HEK293 (cell line): ENCODE results near the gene HIGD2A.

Experiments
- CTCF ChIA-PET: fragments of 350-600 bp; formaldehyde crosslinking; extraction: SDS; loops from one replicate; lab custom pipeline; 2021; ENCODE audit warnings: antibody characterized with exemption; lab: Yijun Ruan, JAX
- POLR2A ChIA-PET: fragments of 300-600 bp; formaldehyde crosslinking; extraction: SDS; loops from one replicate; lab custom pipeline; 2020; ENCODE audit warnings: antibody characterized with exemption, inconsistent platforms; lab: Yijun Ruan, JAX
- H3K27ac ChIP-seq: fragments of 200-500 bp; sonication (Bioruptor generic); 2 replicates; pipeline ENCODE4 v1.5.1; 2014; ENCODE audit warnings: low read depth, low read length, control low read depth, inconsistent platforms; ENCODE audit errors: extremely low read depth
- H3K36me3 ChIP-seq, 2 experiments: fragments of 200-500 bp in 1 of 2; sonication (Bioruptor generic) in 1 of 2; 1 replicate in 1 of 2; 2 replicates in 1 of 2; pipeline ENCODE4 v1.5.1; 2014 to 2017; ENCODE audit warnings: inconsistent platforms in 2 of 2, low read length in 2 of 2; ENCODE audit not compliant: control insufficient read depth in 2 of 2, insufficient read depth in 1 of 2
- H3K4me1 ChIP-seq: fragments of 200-500 bp; sonication (Bioruptor generic); 2 replicates; pipeline ENCODE4 v1.5.1; 2014; ENCODE audit warnings: mild to moderate bottlenecking, low read length, inconsistent platforms; ENCODE audit not compliant: control insufficient read depth, insufficient read depth
- H3K4me3 ChIP-seq: 2 replicates; pipeline ENCODE4 v1.5.1; 2011; ENCODE audit warnings: low read depth, mild to moderate bottlenecking, control low read depth, low read length, moderate library complexity
- H3K9me3 ChIP-seq: fragments of 200-500 bp; sonication (Bioruptor generic); 2 replicates; pipeline ENCODE4 v1.5.1; 2014; ENCODE audit warnings: low read depth, low read length, inconsistent platforms; ENCODE audit not compliant: control insufficient read depth, insufficient read depth
- AEBP2 ChIP-seq: fragments of 450-650 bp; formaldehyde crosslinking; IDR thresholded peaks from 2 replicates; pipeline ENCODE4 v1.5.1; 2016; ENCODE audit warnings: missing biosample characterization, missing genetic modification characterization, borderline replicate concordance
- BCL11B ChIP-seq: fragments of 450-650 bp; formaldehyde crosslinking; IDR thresholded peaks from 2 replicates; pipeline ENCODE4 v1.5.1; 2016; ENCODE audit warnings: low read depth, missing biosample characterization, missing genetic modification characterization
- CTCF ChIP-seq: fragments of 450-650 bp; formaldehyde crosslinking; IDR thresholded peaks from 2 replicates; pipeline ENCODE4 v1.5.1; 2016; ENCODE audit warnings: missing biosample characterization, missing genetic modification characterization
- HOXA7 ChIP-seq: sonication (generic); formaldehyde crosslinking; IDR thresholded peaks from 2 replicates; pipeline ENCODE4 v1.8.1; 2022; ENCODE audit warnings: missing genetic modification reagents, borderline replicate concordance
- PRDM6 ChIP-seq: fragments of 450-650 bp; formaldehyde crosslinking; IDR thresholded peaks from 2 replicates; pipeline ENCODE4 v1.5.1; 2017; ENCODE audit warnings: missing biosample characterization, missing genetic modification characterization
- RBAK ChIP-seq: fragments of 450-650 bp; formaldehyde crosslinking; IDR thresholded peaks from 2 replicates; pipeline ENCODE4 v1.5.1; 2016; ENCODE audit warnings: missing biosample characterization, missing genetic modification characterization
- REPIN1 ChIP-seq: fragments of 450-650 bp; formaldehyde crosslinking; IDR thresholded peaks from 2 replicates; pipeline ENCODE4 v1.5.1; 2017; ENCODE audit warnings: missing biosample characterization, missing genetic modification characterization, low read depth
- ZBTB8A ChIP-seq: fragments of 450-650 bp; formaldehyde crosslinking; IDR thresholded peaks from 2 replicates; pipeline ENCODE4 v1.5.1; 2016; ENCODE audit warnings: missing biosample characterization, missing genetic modification characterization
- ZNF132 ChIP-seq: fragments of 450-650 bp; formaldehyde crosslinking; IDR thresholded peaks from 2 replicates; pipeline ENCODE4 v1.5.1; 2017; ENCODE audit warnings: missing biosample characterization, missing genetic modification characterization, borderline replicate concordance
- ZNF2 ChIP-seq: fragments of 450-650 bp; formaldehyde crosslinking; IDR thresholded peaks from 2 replicates; pipeline ENCODE4 v1.5.1; 2016; ENCODE audit warnings: missing biosample characterization, missing genetic modification characterization
- ZNF202 ChIP-seq: fragments of 450-650 bp; formaldehyde crosslinking; IDR thresholded peaks from 2 replicates; pipeline ENCODE4 v1.5.1; 2016; ENCODE audit warnings: missing biosample characterization, missing genetic modification characterization, borderline replicate concordance
- ZNF214 ChIP-seq: fragments of 450-650 bp; formaldehyde crosslinking; IDR thresholded peaks from 2 replicates; pipeline ENCODE4 v1.5.1; 2017; ENCODE audit warnings: missing biosample characterization, mild to moderate bottlenecking, missing genetic modification characterization, borderline replicate concordance
- ZNF221 ChIP-seq: fragments of 450-650 bp; formaldehyde crosslinking; IDR thresholded peaks from 2 replicates; pipeline ENCODE4 v1.5.1; 2017; ENCODE audit warnings: missing biosample characterization, missing genetic modification characterization, borderline replicate concordance
- ZNF280C ChIP-seq: fragments of 450-650 bp; formaldehyde crosslinking; IDR thresholded peaks from 2 replicates; pipeline ENCODE4 v1.5.1; 2016; ENCODE audit warnings: missing biosample characterization, missing genetic modification characterization
- ZNF513 ChIP-seq: fragments of 450-650 bp; IDR thresholded peaks from 2 replicates; pipeline ENCODE4 v1.5.1; 2018; ENCODE audit warnings: missing biosample characterization, missing genetic modification characterization
- ZNF596 ChIP-seq: fragments of 450-650 bp; IDR thresholded peaks from 2 replicates; pipeline ENCODE4 v1.5.0; 2018; ENCODE audit warnings: missing biosample characterization, mild to moderate bottlenecking, missing genetic modification characterization, moderate library complexity
- ZNF677 ChIP-seq: fragments of 450-650 bp; IDR thresholded peaks from 2 replicates; pipeline ENCODE4 v1.5.0; 2018; ENCODE audit warnings: missing biosample characterization, mild to moderate bottlenecking, missing genetic modification characterization, moderate library complexity
- ZNF701 ChIP-seq: fragments of 450-650 bp; formaldehyde crosslinking; IDR thresholded peaks from 2 replicates; pipeline ENCODE4 v1.5.1; 2016; ENCODE audit warnings: missing biosample characterization, missing genetic modification characterization

Gene HIGD2A

GRCh38 chr5:176424181-176424580, 35.6 kb downstream of the HIGD2A start:
- H3K4me1 ChIP-seq: no peaks in the 10 kb centered on the region
- no peaks in the 10 kb centered on the region for H3K9me3 ChIP-seq
- H3K4me3 ChIP-seq: no peak overlapping the region
- no peak overlapping the region for H3K27ac ChIP-seq
- H3K36me3 ChIP-seq: no peaks in the 10 kb centered on the region
- POLR2A ChIA-PET: no interaction called here
- TF ChIP-seq ZBTB8A (tag by site-specific recombination): no peak
- TF ChIP-seq ZNF221 (tag by site-specific recombination): no peak
- TF ChIP-seq CTCF (tag by site-specific recombination): no peak
- no peak for TF ChIP-seq ZNF701 (tag by site-specific recombination)
- TF ChIP-seq ZNF132 (tag by site-specific recombination): no peak
- TF ChIP-seq HOXA7: no peak
- TF ChIP-seq BCL11B: no peak
- no peak for TF ChIP-seq ZNF513 (tag by site-specific recombination)
- TF ChIP-seq REPIN1: no peak
- no peak for TF ChIP-seq RBAK (tag by site-specific recombination)
- no peak for TF ChIP-seq ZNF677
- TF ChIP-seq ZNF2 (tag by site-specific recombination): no peak
- no peak for TF ChIP-seq ZNF202 (tag by site-specific recombination)
- no peak for TF ChIP-seq ZNF596 (tag by site-specific recombination)
- TF ChIP-seq ZNF280C (tag by site-specific recombination): no peak
- no peak for TF ChIP-seq AEBP2 (tag by site-specific recombination)
- TF ChIP-seq ZNF214 (tag by site-specific recombination): no peak
- TF ChIP-seq PRDM6 (tag by site-specific recombination): no peak
- CTCF ChIA-PET: interaction anchor here (0.5 to 1.4 kb wide), 2 partner anchors 14 to 37 kb away, joined by 3 read pairs; no protein-coding TSS in a partner anchor
